Prostate gland (tissue), 2 donors: ENCODE measurements around the gene PRKCQ. TPM values are rescaled to one million over a fixed set of nuclear protein-coding genes. Genes with fewer than 3 reads are reported as not detected.

ENCODE experiments used
- DNase-seq: peaks from one replicate; pipeline ENCODE4 v3.0.0-alpha.2; 2019; ENCODE audit warnings: low spot score
- H3K27ac ChIP-seq, 2 donors: fragments of 200-600 bp; sonication (generic); 2 replicates each; pipeline ENCODE4 v1.5.1; 2017 to 2019
- H3K27me3 ChIP-seq: fragments of 200-600 bp; sonication (generic); replicated peaks from 2 replicates; pipeline ENCODE4 v1.5.1; 2019; ENCODE audit not compliant: insufficient read depth
- H3K36me3 ChIP-seq, 2 donors: fragments of 200-600 bp; sonication (generic); 1 replicate in 1 of 2; 2 replicates in 1 of 2; pipeline versions ENCODE4 v1.5.1 to v1.8.1; 2017 to 2019
- H3K4me1 ChIP-seq: fragments of 200-600 bp; sonication (generic); replicated peaks from 2 replicates; pipeline ENCODE4 v1.5.1; 2019
- H3K4me3 ChIP-seq, 2 donors: fragments of 200-600 bp; sonication (generic); 2 replicates each; pipeline ENCODE4 v1.5.1; 2017 to 2019
- H3K9me3 ChIP-seq: fragments of 200-600 bp; sonication (generic); 2 replicates; pipeline ENCODE4 v1.5.1; 2017
- CTCF ChIP-seq, 4 experiments: fragments of 200-600 bp in 2 of 4; fragments of 450-650 bp in 2 of 4; sonication (generic) in 2 of 4; IDR thresholded peaks; 1 replicate in 3 of 4; 2 replicates in 1 of 4; pipeline ENCODE4 v1.5.1; 2016 to 2019; ENCODE audit warnings: antibody characterized with exemption in 4 of 4, mild to moderate bottlenecking in 2 of 4, moderate library complexity in 2 of 4
- POLR2A ChIP-seq: fragments of 450-650 bp; IDR thresholded peaks from one replicate; pipeline ENCODE4 v1.6.1; 2016; ENCODE audit warnings: antibody characterized with exemption, mild to moderate bottlenecking
- POLR2AphosphoS5 ChIP-seq: sonication (generic); formaldehyde crosslinking; IDR thresholded peaks from one replicate; pipeline ENCODE4 v1.6.1; 2017; ENCODE audit warnings: antibody characterized with exemption
- WGBS: methylation state at CpG from one replicate; pipeline ENCODE4 v1.1.5; 2018; 5-methylcytosine and 5-hydroxymethylcytosine counted together
- intact Hi-C: fragments of 100-400 bp; cut with DNase I; formaldehyde crosslinking; loops from one replicate; pipeline ENCODE4 v1.14.2; 2022
- total RNA-seq, 2 donors: library from RNA; depleted of rRNA; stranded (reverse); fragments of >200 nt; gene quantifications; one replicate each; pipeline ENCODE4 v1.1.0, GENCODE V29; 2016

PRKCQ gene
- total RNA-seq, 2 donors from 2014 or later = 0.87 to 1.4 TPM

GRCh38 chr10:6503171-6503570, 76.9 kb downstream of the PRKCQ start:
- no peak for TF ChIP-seq CTCF (IDR thresholded peaks at IDR 0.05)
- TF ChIP-seq POLR2AphosphoS5 = no peak
- TF ChIP-seq POLR2A = no peak
- no peak overlapping the region for H3K27ac ChIP-seq
- H3K27me3 ChIP-seq = no peaks in the 10 kb centered on the region
- H3K36me3 ChIP-seq = no peaks in the 10 kb centered on the region
- no peak for DNase-seq
- no peak overlapping the region for H3K4me3 ChIP-seq
- no peaks in the 10 kb centered on the region for H3K4me1 ChIP-seq
- intact Hi-C loops = no loop called here
- no peaks in the 10 kb centered on the region for H3K9me3 ChIP-seq

GRCh38 chr10:6501931-6502330, 78.1 kb downstream of the PRKCQ start:
- H3K4me3 ChIP-seq = no peak overlapping the region
- no peak for DNase-seq
- H3K9me3 ChIP-seq = no peaks in the 10 kb centered on the region
- 37% methylated on average over 4 of the region's 4 CpGs for WGBS
- intact Hi-C loops = no loop called here
- no peaks in the 10 kb centered on the region for H3K36me3 ChIP-seq
- no peak overlapping the region for H3K27ac ChIP-seq
- TF ChIP-seq CTCF (IDR thresholded peaks at IDR 0.05) (no peak), POLR2A (no peak), POLR2AphosphoS5 (no peak)
- H3K27me3 ChIP-seq = no peaks in the 10 kb centered on the region
- no peaks in the 10 kb centered on the region for H3K4me1 ChIP-seq

- H3K4me3 ChIP-seq = no peak overlapping the region
- no peak overlapping the region for H3K27ac ChIP-seq
- no peaks in the 10 kb centered on the region for H3K9me3 ChIP-seq
- intact Hi-C loops = no loop called here
- H3K4me1 ChIP-seq = no peaks in the 10 kb centered on the region
- TF ChIP-seq POLR2A = no peak
- no peak for TF ChIP-seq CTCF (IDR thresholded peaks at IDR 0.05)
- no peak for TF ChIP-seq POLR2AphosphoS5
- no peaks in the 10 kb centered on the region for H3K36me3 ChIP-seq
- DNase-seq = no peak
- no peaks in the 10 kb centered on the region for H3K27me3 ChIP-seq
Measured at GRCh38 chr10:6499974-6500373, 80.1 kb downstream of the PRKCQ start.

- H3K9me3 ChIP-seq = no peaks in the 10 kb centered on the region
- no peak for DNase-seq
- no peak overlapping the region for H3K27ac ChIP-seq
- H3K4me3 ChIP-seq = no peak overlapping the region
- H3K27me3 ChIP-seq = no peaks in the 10 kb centered on the region
- intact Hi-C loops = no loop called here
- TF ChIP-seq POLR2A (no peak), CTCF (IDR thresholded peaks at IDR 0.05) (no peak), POLR2AphosphoS5 (no peak)
- 90% methylated on average over 2 of the region's 2 CpGs for WGBS
- H3K4me1 ChIP-seq = no peaks in the 10 kb centered on the region
- H3K36me3 ChIP-seq = no peaks in the 10 kb centered on the region
Measured at GRCh38 chr10:6498771-6499170, 81.3 kb downstream of the PRKCQ start.

- Histone ChIP-seq H3K27me3 (no peaks in the 10 kb centered on the region), H3K9me3 (no peaks in the 10 kb centered on the region), H3K4me3 (no peak overlapping the region), H3K36me3 (no peaks in the 10 kb centered on the region), H3K4me1 (no peaks in the 10 kb centered on the region), H3K27ac (no peak overlapping the region)
- WGBS = 78% methylated on average over 4 of the region's 4 CpGs
- intact Hi-C loops = no loop called here
- no peak for TF ChIP-seq POLR2AphosphoS5
- no peak for TF ChIP-seq CTCF (IDR thresholded peaks at IDR 0.05)
- no peak for TF ChIP-seq POLR2A
- DNase-seq = no peak
Measured at GRCh38 chr10:6497620-6498019, 82.5 kb downstream of the PRKCQ start.
